ENCODE measurements around the gene PDE6H. TPM values are rescaled to one million over a fixed set of nuclear protein-coding genes. Genes with fewer than 3 reads are reported as not detected.

Gene PDE6H
- total RNA-seq, 1 donor, result not detected

- TF ChIP-seq CTCF (IDR thresholded peaks at IDR 0.05; ENCODE audit: insufficient read depth, low read length), result no peak
- no peak overlapping the region for H3K4me3 ChIP-seq (ENCODE audit: low read depth, low read length)
- DNase-seq (ENCODE audit: low read depth), result peak; percentile 44
Measured at GRCh38 chr12:15001733-15002382, 29.0 kb downstream of the PDE6H start.

- no peak for TF ChIP-seq CTCF (IDR thresholded peaks at IDR 0.05; ENCODE audit: insufficient read depth, low read length)
- no peak overlapping the region for H3K4me3 ChIP-seq (ENCODE audit: low read depth, low read length)
- DNase-seq (ENCODE audit: low read depth), result no peak
Measured at GRCh38 chr12:15004421-15004820, 31.6 kb downstream of the PDE6H start.

- TF ChIP-seq CTCF (IDR thresholded peaks at IDR 0.05; ENCODE audit: insufficient read depth, low read length), result no peak
- no peak overlapping the region for H3K4me3 ChIP-seq (ENCODE audit: low read depth, low read length)
- DNase-seq (ENCODE audit: low read depth), result no peak
Measured at GRCh38 chr12:15005064-15005463, 32.2 kb downstream of the PDE6H start.

- no peak overlapping the region for H3K4me3 ChIP-seq (ENCODE audit: low read depth, low read length)
- DNase-seq (ENCODE audit: low read depth), result no peak
- no peak for TF ChIP-seq CTCF (IDR thresholded peaks at IDR 0.05; ENCODE audit: insufficient read depth, low read length)
Measured at GRCh38 chr12:15007551-15007950, 34.7 kb downstream of the PDE6H start.

GRCh38 chr12:15011162-15011561, 38.3 kb downstream of the PDE6H start:
- peak; percentile 18 for TF ChIP-seq CTCF (IDR thresholded peaks at IDR 0.05; ENCODE audit: insufficient read depth, low read length)
- no peak overlapping the region for H3K4me3 ChIP-seq (ENCODE audit: low read depth, low read length)
- DNase-seq (ENCODE audit: low read depth), result no peak

- no peak for DNase-seq (ENCODE audit: low read depth)
- TF ChIP-seq CTCF (IDR thresholded peaks at IDR 0.05; ENCODE audit: insufficient read depth, low read length), result no peak
- no peak overlapping the region for H3K4me3 ChIP-seq (ENCODE audit: low read depth, low read length)
Measured at GRCh38 chr12:15013634-15014179, 40.9 kb downstream of the PDE6H start.

- H3K4me3 ChIP-seq (ENCODE audit: low read depth, low read length), result no peak overlapping the region
- no peak for TF ChIP-seq CTCF (IDR thresholded peaks at IDR 0.05; ENCODE audit: insufficient read depth, low read length)
- no peak for DNase-seq (ENCODE audit: low read depth)
Measured at GRCh38 chr12:15014708-15015107, 41.9 kb downstream of the PDE6H start.
